Psoas muscle (tissue), 8 donors: Measurements from ENCODE around the gene BRIP1. TPM values are rescaled to one million over a fixed set of nuclear protein-coding genes. Genes with fewer than 3 reads are reported as not detected.

Experiments
- ATAC-seq, 4 donors: fragments of 200-7000 bp; cut with Tn5 transposase; one replicate each; pipeline ENCODE4 v1.9.1; 2020; ENCODE audit warnings: moderate library complexity in 3 of 4, mild to moderate bottlenecking in 2 of 4
- DNase-seq, 2 donors: peaks; one replicate each; pipeline ENCODE4 v3.0.0-alpha.2; 2020
- H3K27ac ChIP-seq: fragments of 200-600 bp; one replicate; pipeline ENCODE4 v1.8.0; 2022
- H3K27me3 ChIP-seq, 3 donors: fragments of 200-600 bp in 1 of 3; one replicate each; pipeline versions ENCODE4 v1.6.1 to v1.8.0; 2013 to 2022; ENCODE audit warnings: low read length in 2 of 3, mild to moderate bottlenecking in 2 of 3, moderate library complexity in 1 of 3; ENCODE audit not compliant: insufficient read depth in 3 of 3
- H3K36me3 ChIP-seq, 2 donors: fragments of 200-600 bp in 1 of 2; one replicate each; pipeline versions ENCODE4 v1.6.1 to v1.8.0; 2013 to 2022; ENCODE audit warnings: low read depth in 1 of 2, mild to moderate bottlenecking in 1 of 2, moderate library complexity in 1 of 2; ENCODE audit not compliant: insufficient read depth in 1 of 2
- H3K4me1 ChIP-seq: fragments of 200-600 bp; one replicate; pipeline ENCODE4 v1.8.0; 2022
- H3K4me3 ChIP-seq: fragments of 200-600 bp; one replicate; pipeline ENCODE4 v1.8.0; 2022; ENCODE audit warnings: mild to moderate bottlenecking
- H3K9me3 ChIP-seq: fragments of 200-600 bp; one replicate; pipeline ENCODE4 v1.8.0; 2022
- WGBS, 3 donors: extraction: QIAGEN DNeasy Blood & Tissue Kit; methylation state at CpG; one replicate each; pipeline versions ENCODE4 v1.1.6 to v1.1.7; 2013; 5-methylcytosine and 5-hydroxymethylcytosine counted together
- intact Hi-C, 2 donors: fragments of 100-400 bp; cut with DNase I; formaldehyde crosslinking; loops; one replicate each; pipeline versions ENCODE4 v1.11.0 to v1.14.2; 2022
- polyA plus RNA-seq, 3 donors: library from polyadenylated mRNA; stranded (reverse); fragments of 200-250 nt; gene quantifications; one replicate each; pipeline ENCODE4 v1.2.3, GENCODE V29; 2013
- total RNA-seq, 4 donors: library from RNA; stranded (reverse); fragmentation: NEBNext Ultra II Directional in 2 of 4; extraction: Animal tissue kit (Norgen Biotek cat#: 25700) in 2 of 4; gene quantifications; one replicate each; pipeline versions ENCODE4 v1.2.1 to v1.2.4, GENCODE V29; 2021 to 2023
- TF ChIP-seq, protein P1 (sequence below): fragments of 200-600 bp; IDR thresholded peaks from one replicate; pipeline ENCODE4 v1.8.0; 2022; ENCODE audit warnings: antibody characterized with exemption
- donor health status: healthy with polysubstance abuse.
- donor health status: DM: no; HTN: no; CAD: no; lungs with moderate emphysema.
- donor health status: Bipolar disorder and iron deficiency.
- donor health status: healthy.
- donor health status: DM: yes; HTN: yes; CAD: no.
- donor health status: DM: no; HTN: no; CAD: no.
- donor health status: DM: no; HTN: no; CAD: no.
- donor health status: DM: yes; HTN: yes; CAD: no.

BRIP1 gene
- total and polyA plus RNA-seq, 7 donors = 0.03 to 0.40 (median 0.19) TPM; not detected in 1

DNA sequence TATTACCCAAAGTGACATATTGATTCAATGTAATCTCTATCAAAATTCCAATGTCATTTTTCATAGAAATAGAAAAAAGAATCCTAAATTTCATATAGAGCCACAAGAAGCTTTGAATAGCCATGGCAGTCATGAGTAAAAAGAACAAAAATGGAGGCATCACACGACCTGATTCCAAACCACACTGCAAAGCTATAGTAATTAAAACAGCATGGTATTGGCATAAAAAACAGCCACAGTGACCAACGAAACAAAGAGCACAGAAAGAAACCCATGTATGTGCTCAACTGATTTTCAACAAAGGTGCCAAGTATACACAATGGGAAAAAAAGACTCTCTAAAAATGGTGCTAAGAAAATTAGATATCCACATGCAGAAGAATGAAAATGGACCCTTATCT, 101.5 kb downstream of the BRIP1 start:
- Histone ChIP-seq H3K9me3 (no peaks in the 10 kb centered on the region), H3K4me1 (no peaks in the 10 kb centered on the region), H3K27me3 (no peaks in the 10 kb centered on the region), H3K36me3 (no peaks in the 10 kb centered on the region), H3K4me3 (no peak overlapping the region), H3K27ac (no peak overlapping the region)
- ATAC-seq (no peak), DNase-seq (no peak)
- intact Hi-C loops = no loop called here
- TF ChIP-seq, protein P1, sequence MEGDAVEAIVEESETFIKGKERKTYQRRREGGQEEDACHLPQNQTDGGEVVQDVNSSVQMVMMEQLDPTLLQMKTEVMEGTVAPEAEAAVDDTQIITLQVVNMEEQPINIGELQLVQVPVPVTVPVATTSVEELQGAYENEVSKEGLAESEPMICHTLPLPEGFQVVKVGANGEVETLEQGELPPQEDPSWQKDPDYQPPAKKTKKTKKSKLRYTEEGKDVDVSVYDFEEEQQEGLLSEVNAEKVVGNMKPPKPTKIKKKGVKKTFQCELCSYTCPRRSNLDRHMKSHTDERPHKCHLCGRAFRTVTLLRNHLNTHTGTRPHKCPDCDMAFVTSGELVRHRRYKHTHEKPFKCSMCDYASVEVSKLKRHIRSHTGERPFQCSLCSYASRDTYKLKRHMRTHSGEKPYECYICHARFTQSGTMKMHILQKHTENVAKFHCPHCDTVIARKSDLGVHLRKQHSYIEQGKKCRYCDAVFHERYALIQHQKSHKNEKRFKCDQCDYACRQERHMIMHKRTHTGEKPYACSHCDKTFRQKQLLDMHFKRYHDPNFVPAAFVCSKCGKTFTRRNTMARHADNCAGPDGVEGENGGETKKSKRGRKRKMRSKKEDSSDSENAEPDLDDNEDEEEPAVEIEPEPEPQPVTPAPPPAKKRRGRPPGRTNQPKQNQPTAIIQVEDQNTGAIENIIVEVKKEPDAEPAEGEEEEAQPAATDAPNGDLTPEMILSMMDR = no peak
- WGBS, 3 donors = 90 to 94% (median 92%) methylated on average over 2 of the region's 2 CpGs

DNA sequence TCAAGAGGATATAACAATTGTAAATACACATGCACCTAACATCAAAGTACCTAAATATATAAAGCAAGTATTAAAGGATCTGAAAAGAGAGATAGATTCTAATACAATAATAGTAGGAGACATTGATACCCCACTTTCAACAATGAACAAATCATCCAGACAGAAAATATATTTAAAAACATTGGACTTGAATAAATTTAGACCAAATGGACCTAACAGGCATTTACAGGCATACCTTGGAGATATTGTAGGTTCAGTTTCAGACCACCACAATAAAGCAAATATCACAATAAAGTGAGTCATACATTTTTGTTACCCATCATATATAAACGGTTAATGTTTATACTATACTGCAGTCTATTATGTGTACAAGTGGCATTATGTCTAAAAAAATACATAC, 104.0 kb downstream of the BRIP1 start:
- intact Hi-C loops = no loop called here
- Histone ChIP-seq H3K4me3 (no peak overlapping the region), H3K4me1 (no peaks in the 10 kb centered on the region), H3K27ac (no peak overlapping the region), H3K36me3 (no peaks in the 10 kb centered on the region), H3K27me3 (no peaks in the 10 kb centered on the region), H3K9me3 (no peaks in the 10 kb centered on the region)
- DNase-seq = no peak
- TF ChIP-seq, protein P1 = no peak
- 97 to 98% (median 98%) methylated on average over 1 of the region's 1 CpG for WGBS, 3 donors
- no peak for ATAC-seq

DNA sequence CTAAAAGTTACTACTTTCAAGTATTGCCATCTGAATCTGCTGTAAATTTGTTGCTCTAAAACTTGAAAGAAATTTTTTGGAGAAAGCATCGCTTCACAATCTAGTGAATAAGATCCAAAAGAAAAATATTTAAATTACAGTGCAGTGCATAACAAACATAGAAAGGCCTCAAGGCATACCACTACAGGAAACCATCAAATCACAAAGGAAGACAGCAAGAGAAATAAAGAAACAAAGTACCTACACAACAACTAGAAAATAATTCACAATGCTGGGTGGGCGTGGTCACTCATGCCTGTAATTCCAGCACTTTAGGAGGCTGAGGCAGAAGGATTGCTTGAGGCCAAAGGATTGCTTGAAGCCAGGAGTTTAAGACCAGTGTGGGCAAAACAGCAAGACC, 104.9 kb downstream of the BRIP1 start:
- intact Hi-C loops = no loop called here
- Histone ChIP-seq H3K9me3 (no peaks in the 10 kb centered on the region), H3K4me1 (no peaks in the 10 kb centered on the region), H3K36me3 (no peaks in the 10 kb centered on the region), H3K27me3 (no peaks in the 10 kb centered on the region), H3K27ac (no peak overlapping the region), H3K4me3 (no peak overlapping the region)
- ATAC-seq (no peak), DNase-seq (no peak)
- 95 to 98% (median 98%) methylated on average over 2 of the region's 2 CpGs for WGBS, 3 donors
- TF ChIP-seq, protein P1 = no peak

DNA sequence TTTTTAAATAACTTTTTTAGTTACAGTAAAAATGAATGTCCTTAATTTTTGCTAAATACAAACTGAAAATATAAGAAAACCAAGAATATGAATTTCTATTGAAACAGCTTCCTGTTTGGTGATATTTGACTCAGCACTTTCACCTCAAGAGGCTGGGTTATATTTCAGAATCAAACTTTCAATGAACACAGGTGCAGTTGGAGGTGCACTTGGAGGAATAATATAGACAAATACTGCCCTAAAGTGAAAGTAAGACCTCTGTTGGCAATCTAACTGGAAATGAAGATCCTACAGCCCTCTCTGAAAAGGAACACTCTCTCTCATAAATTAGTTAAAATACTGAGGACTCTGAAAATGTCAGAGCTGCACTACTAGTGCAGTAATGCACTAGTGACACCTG, 106.2 kb downstream of the BRIP1 start:
- Histone ChIP-seq H3K27ac (no peak overlapping the region), H3K4me3 (no peak overlapping the region), H3K27me3 (no peaks in the 10 kb centered on the region), H3K4me1 (no peaks in the 10 kb centered on the region), H3K36me3 (no peaks in the 10 kb centered on the region), H3K9me3 (no peaks in the 10 kb centered on the region)
- TF ChIP-seq, protein P1 = no peak
- ATAC-seq (no peak), DNase-seq (no peak)
- intact Hi-C loops = no loop called here

DNA sequence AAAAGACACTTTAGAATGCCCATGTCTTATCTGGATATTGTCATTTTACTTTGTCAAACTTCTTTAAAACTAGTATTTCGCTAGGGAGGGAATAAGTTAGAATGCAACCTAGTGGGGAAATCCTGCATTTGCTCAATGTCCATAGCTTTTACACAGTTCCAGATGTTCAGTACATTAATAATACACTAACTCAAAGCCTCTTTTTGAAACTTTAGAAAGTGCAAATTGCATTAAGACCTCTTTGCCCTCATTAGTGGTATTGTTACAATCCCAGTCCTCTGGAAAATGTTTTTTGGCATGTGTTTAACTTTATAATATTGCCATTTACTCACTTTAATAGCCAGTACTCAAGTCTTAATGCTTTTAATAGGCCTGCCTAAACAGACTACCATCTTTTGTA, 106.8 kb downstream of the BRIP1 start:
- no peaks in the 10 kb centered on the region for H3K36me3 ChIP-seq
- H3K27ac ChIP-seq = no peak overlapping the region
- 90 to 98% (median 96%) methylated on average over 1 of the region's 1 CpG for WGBS, 3 donors
- H3K9me3 ChIP-seq = no peaks in the 10 kb centered on the region
- intact Hi-C loops = no loop called here
- no peaks in the 10 kb centered on the region for H3K27me3 ChIP-seq
- no peaks in the 10 kb centered on the region for H3K4me1 ChIP-seq
- DNase-seq (no peak), ATAC-seq (no peak)
- TF ChIP-seq, protein P1 = no peak
- no peak overlapping the region for H3K4me3 ChIP-seq
